ENCODE measurements around the gene KLHL1.

GRCh38 chr13:69903081-69903480, 205.2 kb downstream of the KLHL1 start:
- TF ChIP-seq CTCF (IDR thresholded peaks at IDR 0.05) = no peak
- no peak for TF ChIP-seq POLR2A (IDR thresholded peaks at IDR 0.05)

Data from lower leg skin (tissue), 3 donors.